NCI-H146 treated with DMSO at 0.1 percent for 48 hours (cell line): ENCODE results near the gene OTOP1.
"Not testable (repeated sequence)": the region's sequence is repeated elsewhere in the genome, so short reads cannot be mapped to it uniquely, and the experiment has no call there.

Source experiments
- DNase-seq: peaks from one replicate; lab custom pipeline; 2025; ENCODE audit not compliant: unreplicated experiment; lab: John Stamatoyannopoulos, UW

OTOP1 gene

DNA sequence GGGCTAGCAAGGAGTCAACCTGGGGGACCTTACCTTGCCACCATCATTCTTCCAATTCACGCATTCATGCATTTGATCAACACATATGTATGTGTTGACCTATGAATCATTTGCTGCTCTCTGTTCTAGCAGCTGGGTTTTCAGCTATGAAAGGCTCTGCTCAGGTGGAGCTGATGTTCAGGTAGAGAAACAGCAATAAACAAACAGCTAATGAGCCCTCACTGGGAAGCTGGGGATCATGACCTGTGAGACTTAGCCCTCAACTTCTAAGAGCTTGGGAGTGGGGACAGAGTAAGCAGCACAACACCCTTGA, 1.6 kb upstream of the OTOP1 start:
- no peak for DNase-seq

- DNase-seq: no peak
These were observed 1.0 kb upstream of the OTOP1 start for GRCh38 chr4:4227510-4228355.

DNA sequence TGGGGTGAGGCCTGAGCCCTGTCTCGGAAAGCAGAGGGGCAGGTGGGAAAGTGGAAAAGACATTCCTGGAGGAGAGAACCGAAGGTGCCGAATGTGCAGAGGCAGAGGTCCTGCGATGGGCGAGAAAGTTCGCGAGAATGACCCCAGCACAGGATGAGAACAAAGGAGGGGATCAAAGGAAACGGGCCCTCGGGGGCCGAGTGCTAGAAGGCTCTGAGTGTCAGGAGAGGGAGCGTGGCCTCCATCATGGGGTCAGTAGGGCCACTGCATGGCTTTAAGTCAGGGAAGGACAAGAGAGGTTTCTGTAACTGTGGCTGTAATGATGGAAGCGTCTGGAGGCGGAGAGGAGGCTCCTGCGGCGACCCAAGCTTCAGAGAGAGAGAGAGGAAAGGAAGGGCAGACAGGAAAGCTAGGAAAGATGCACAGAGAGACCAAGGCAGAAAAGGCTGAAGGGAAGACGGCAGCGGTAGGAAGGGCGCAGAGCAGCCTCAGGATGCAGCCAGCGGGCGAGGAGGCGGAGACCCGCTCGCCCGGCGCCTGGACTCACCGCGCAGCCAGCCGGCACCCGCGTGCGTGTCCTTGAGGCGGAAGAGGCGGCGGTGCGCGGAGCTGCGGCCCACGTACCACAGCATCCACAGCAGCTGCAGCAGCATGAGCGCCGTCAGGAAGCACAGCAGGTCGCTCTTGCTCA, 669 bp downstream of the OTOP1 start:
- no peak for DNase-seq

- no peak for DNase-seq
These were observed 9.6 kb downstream of the OTOP1 start for GRCh38 chr4:4217113-4217512.

DNA sequence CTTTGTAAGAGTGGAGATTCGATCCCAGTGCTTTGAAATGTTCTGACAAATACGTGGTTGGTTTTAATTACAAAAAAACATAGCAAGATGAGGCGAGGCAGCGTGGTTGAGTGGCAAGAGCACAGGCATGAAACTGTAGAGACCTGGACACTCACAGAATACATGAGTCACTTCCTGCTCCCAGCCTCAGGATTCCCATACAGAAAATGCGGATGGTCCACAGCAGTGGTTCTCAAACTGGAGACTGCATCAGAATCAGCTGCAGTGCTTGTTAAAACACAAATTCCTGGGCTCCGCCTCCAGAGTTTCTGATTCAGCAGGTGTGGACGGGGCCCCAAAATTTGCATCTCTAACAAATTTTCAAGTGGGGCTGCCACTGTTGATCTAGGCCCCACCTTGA, 10.1 kb downstream of the OTOP1 start:
- no peak for DNase-seq

- DNase-seq: not testable (repeated sequence)
These were observed 13.1 kb downstream of the OTOP1 start for GRCh38 chr4:4213674-4214073.

DNA sequence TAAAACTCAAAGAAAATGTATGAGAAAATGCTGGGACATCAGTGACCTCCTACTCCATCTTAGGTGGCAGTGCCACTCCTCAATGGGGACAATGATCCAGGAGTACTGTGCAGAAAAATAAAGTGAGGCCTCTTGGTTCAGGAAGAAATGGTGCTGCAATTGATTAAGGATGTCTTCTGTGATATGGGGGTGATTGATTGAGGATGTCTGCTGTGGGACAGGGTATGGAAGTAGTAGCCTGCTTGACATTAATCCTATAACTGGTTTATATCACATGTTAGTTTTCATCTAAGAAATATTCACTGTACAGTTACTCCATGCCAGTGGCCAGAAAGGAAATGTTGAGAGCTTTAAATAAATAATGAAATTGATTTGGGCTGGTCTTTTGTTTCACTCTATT, 20.5 kb downstream of the OTOP1 start:
- DNase-seq: no peak

DNA sequence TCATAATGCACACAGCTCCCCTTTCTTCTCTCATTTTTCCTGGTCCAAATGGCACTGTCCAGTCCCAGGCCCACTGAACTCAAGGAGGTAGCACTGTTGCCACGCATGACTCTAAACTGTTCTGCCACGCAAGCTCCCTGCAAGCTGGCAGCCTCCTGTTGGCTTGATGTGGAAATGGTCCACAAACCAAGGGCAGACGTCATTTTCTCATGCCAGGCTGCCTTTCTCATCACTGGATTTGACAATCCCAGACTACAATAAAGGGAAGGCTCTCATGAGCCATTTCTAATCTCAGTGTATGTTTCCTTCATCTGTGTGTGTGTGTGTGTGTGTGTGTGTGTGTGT, 22.4 kb downstream of the OTOP1 start:
- no peak for DNase-seq

GRCh38 chr4:4203688-4204400, 22.9 kb downstream of the OTOP1 start:
- DNase-seq: no peak

- DNase-seq: no peak
These were observed 24.2 kb downstream of the OTOP1 start for GRCh38 chr4:4202510-4202909.

DNA sequence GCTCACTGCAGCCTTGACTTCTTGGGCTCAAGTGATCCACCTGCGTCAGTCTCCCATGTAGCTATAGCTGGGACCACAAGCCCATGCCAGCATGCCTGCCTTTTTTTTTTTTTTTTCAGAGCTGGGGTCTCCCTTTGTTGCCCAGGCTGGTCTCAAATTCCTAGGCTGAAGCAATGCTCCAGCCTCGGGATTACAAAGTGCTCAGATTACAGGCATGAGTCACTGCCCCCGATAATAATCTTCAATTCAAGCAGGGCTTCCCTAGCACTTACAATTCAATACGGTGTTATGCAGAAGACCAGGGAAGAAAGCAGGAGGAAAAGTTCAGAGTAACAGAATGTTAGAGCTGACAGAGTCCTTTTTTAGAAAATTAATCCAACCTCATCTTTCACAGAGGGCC, 26.1 kb downstream of the OTOP1 start:
- no peak for DNase-seq

DNA sequence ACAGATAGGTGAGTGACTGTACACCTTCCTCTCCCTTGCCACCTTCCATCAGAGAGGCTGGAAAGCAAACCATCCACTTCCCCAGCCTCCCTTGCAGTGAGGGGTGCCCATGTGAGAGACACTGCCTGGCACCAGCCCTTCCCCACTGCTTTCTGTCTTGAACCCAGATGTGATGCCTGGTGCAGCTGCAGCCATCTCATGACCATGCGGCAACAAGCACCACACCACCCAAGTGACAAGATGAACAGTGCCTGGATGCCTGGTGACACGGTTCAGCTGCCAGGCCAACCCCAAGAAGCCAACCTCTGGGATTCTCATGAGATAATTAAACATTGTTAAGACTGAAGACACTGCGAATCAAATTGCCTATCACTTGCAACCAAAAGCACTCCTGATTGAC, 31.4 kb downstream of the OTOP1 start:
- no peak for DNase-seq

DNA sequence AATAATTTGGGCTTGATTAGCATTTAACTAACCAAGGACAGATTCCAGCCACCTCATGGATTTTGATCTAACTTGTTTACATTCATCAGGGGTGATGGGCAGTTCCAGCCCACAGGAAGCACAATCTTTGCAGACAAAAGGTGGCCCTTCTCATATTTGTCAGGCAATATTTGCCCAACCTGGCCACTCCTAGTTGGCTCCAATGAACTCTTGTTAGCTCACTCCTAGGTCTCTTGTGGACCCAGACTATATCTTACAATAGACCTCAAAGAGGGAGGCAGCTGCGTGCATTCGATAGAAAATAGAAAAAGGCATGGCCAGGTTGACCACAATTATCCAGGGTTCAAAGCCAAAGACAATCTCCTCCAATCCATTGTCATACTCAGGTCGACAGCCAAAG, 38.2 kb downstream of the OTOP1 start:
- DNase-seq: peak; percentile 75

GRCh38 chr4:4185528-4185927, 41.2 kb downstream of the OTOP1 start:
- no peak for DNase-seq

- no peak for DNase-seq
These were observed 43.7 kb downstream of the OTOP1 start for GRCh38 chr4:4182835-4183568.

GRCh38 chr4:4170596-4171150, 56.1 kb downstream of the OTOP1 start:
- no peak for DNase-seq

DNA sequence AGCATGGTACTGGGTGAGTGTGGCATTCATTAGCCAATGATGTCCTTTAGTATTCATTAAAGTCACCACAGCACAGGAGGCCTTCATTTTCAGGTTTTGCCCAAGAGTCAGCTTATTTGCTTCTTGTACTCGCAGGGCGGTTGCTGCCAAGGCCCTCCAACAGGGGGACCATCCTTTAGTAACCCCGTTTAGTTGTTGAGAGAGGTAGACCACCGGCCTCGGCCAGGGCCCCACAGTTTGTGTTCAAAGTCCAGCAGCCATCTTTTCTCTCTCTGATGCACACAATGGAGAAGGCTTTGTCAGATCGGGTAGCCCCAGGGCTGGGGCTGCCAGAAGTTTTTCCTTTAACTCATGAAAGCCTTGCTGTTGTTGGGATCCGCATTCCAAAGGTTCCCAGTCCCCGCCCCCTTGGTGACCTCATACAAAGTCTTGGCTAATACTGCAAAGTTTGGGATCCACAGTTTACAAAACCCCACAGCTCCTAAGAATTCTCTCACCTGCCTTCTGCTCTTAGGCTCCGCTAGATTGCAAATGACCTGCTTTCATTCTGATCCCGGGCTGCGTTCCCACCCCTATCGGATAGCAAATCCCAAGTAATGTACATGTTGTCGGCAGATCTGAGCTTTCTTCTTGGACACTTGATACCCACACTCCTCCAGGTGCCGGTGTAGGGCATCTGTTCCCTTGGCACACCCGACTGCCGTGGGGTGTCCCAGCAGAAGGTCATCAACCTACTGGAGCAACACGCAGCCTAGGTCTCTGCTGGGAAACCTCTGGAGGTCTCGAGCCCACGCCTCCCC, 58.5 kb downstream of the OTOP1 start:
- not testable (repeated sequence) for DNase-seq

GRCh38 chr4:4166986-4167385, 59.7 kb downstream of the OTOP1 start:
- not testable (repeated sequence) for DNase-seq

DNA sequence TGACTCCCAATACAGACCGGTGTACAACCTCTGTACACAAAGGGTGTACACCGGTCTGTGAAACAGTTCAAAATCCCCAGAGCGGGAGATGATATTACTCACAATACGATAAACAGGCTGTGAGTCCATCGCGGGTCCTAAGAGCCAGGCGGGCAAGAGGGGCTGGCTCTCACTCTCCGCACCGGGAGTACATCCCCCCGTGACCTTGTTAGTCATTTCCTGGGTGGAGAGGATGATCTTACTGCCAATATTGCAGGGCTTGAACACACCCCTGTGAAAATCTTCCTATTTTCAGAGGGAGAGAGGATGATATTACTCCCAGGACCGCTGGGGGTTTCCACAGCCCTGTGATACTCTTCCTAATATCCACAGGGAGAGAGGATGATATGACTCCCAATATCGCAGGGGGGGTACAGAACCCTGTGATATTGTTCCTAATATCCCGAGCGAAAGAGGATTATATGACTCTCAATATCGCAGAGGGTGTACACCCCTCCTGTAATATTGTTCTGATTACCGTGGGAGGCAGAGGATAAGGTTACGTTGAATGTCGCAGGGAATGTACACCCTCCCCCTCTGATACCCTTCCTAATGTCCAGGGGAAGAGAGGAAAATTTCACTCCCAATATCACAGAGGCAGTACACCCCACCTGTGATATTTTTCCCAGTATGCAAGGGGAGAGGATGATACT, 60.9 kb downstream of the OTOP1 start:
- not testable (repeated sequence) for DNase-seq
